ENCODE data around the gene ZDHHC9.

- no peak for TF ChIP-seq CTCF (conservative IDR thresholded peaks at IDR 0.05; ENCODE audit: low read depth, low read length)
- TF ChIP-seq EZH2 (IDR thresholded peaks at IDR 0.05; ENCODE audit: low read length, unreplicated experiment) = no peak
- TF ChIP-seq EZH2phosphoT487 (IDR thresholded peaks at IDR 0.05; ENCODE audit: borderline replicate concordance, low read length) = no peak
Observed at GRCh38 chrX:129761596-129761995, 82.1 kb downstream of the ZDHHC9 start.

Data from PC-3 (cell line).